Measurements from ENCODE around the gene PDE6B.

DNA sequence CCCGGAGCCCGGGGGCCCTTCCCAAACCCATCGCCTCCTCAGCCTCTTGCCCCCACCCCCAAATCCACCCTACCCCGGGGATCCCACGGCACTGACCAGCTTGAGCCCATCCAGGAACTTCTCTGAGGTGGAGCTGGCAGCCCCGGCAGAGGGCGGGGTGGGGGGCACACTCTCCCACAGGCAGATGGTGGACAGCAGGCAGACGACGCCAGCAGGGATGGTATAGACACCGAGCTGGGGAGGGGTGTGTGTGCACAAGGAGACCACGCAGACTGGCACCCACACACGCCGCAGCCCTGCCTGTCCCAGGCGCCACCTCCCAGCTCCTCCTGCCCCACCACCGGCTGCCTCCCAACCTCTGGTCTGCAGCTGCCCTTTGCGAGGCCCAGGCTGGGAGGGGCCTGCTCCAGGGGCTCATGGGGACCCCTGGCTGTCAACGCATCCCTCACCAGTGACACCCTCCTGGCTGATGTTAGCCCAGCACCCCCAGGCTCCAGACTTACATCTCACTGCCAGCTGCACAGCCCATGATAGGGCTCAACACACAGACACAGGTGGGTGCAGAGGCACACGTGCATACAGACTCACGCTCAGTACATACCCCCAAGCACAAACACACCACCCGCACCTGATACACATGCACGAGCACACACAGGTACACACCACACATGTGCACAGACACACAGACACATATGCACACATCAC, 59.4 kb downstream of the PDE6B start:
- TF ChIP-seq, protein P1, sequence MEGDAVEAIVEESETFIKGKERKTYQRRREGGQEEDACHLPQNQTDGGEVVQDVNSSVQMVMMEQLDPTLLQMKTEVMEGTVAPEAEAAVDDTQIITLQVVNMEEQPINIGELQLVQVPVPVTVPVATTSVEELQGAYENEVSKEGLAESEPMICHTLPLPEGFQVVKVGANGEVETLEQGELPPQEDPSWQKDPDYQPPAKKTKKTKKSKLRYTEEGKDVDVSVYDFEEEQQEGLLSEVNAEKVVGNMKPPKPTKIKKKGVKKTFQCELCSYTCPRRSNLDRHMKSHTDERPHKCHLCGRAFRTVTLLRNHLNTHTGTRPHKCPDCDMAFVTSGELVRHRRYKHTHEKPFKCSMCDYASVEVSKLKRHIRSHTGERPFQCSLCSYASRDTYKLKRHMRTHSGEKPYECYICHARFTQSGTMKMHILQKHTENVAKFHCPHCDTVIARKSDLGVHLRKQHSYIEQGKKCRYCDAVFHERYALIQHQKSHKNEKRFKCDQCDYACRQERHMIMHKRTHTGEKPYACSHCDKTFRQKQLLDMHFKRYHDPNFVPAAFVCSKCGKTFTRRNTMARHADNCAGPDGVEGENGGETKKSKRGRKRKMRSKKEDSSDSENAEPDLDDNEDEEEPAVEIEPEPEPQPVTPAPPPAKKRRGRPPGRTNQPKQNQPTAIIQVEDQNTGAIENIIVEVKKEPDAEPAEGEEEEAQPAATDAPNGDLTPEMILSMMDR (IDR thresholded peaks at IDR 0.05), result no peak
- TF ChIP-seq POLR2AphosphoS5 (IDR thresholded peaks at IDR 0.05; ENCODE audit: insufficient read depth in 1 of 2, low read depth in 1 of 2), result no peak
